Keratinocyte (primary cell): ENCODE data around the gene C1orf216. TPM values are rescaled to one million over a fixed set of nuclear protein-coding genes. Genes with fewer than 3 reads are reported as not detected.

Experiments used
- DNase-seq: peaks from one replicate; pipeline ENCODE4 v3.0.0-alpha.2; 2011; ENCODE audit warnings: low read depth, missing footprints, low spot score
- FAIRE-seq: peaks from 2 replicates; lab custom pipeline; 2011; peaks lifted over from hg19 to GRCh38; lab: Jason Lieb, UNC
- H2AFZ ChIP-seq: 2 replicates; pipeline ENCODE4 v1.6.0; 2012; ENCODE audit warnings: low read length, control low read depth, inconsistent platforms; ENCODE audit not compliant: control insufficient read depth
- H3K27ac ChIP-seq: 2 replicates; pipeline ENCODE4 v1.5.1; 2011; ENCODE audit warnings: low read length; ENCODE audit not compliant: control insufficient read depth, insufficient read depth
- H3K27me3 ChIP-seq: 3 replicates; pipeline ENCODE4 v1.6.0; 2011; ENCODE audit warnings: low read length; ENCODE audit not compliant: control insufficient read depth, insufficient read depth; ENCODE audit errors: extremely low read depth
- H3K36me3 ChIP-seq, 2 experiments: 2 replicates in 1 of 2; 3 replicates in 1 of 2; pipeline ENCODE4 v1.5.1; 2011; ENCODE audit warnings: low read length in 2 of 2, mild to moderate bottlenecking in 1 of 2; ENCODE audit not compliant: control insufficient read depth in 2 of 2, insufficient read depth in 2 of 2; ENCODE audit errors: extremely low read depth in 1 of 2
- H3K4me1 ChIP-seq: 3 replicates; pipeline ENCODE4 v1.5.1; 2011; ENCODE audit warnings: low read length; ENCODE audit not compliant: control insufficient read depth, insufficient read depth; ENCODE audit errors: extremely low read depth
- H3K4me2 ChIP-seq: 3 replicates; pipeline ENCODE4 v1.6.0; 2011; ENCODE audit warnings: low read depth, low read length; ENCODE audit not compliant: control insufficient read depth, insufficient read depth; ENCODE audit errors: extremely low read depth
- H3K4me3 ChIP-seq, 3 experiments: fragments of 200-600 bp in 1 of 3; sonication (generic) in 1 of 3; 2 replicates in 2 of 3; 3 replicates in 1 of 3; pipeline ENCODE4 v1.5.1; 2011 to 2016; ENCODE audit warnings: low read length in 3 of 3, mild to moderate bottlenecking in 3 of 3, control low read depth in 2 of 3, inconsistent platforms in 1 of 3, low read depth in 1 of 3, mixed read lengths in 1 of 3, mixed run types in 1 of 3, moderate library complexity in 1 of 3; ENCODE audit not compliant: control insufficient read depth in 2 of 3, insufficient read depth in 2 of 3; ENCODE audit errors: extremely low read depth in 1 of 3
- H3K79me2 ChIP-seq: 2 replicates; pipeline ENCODE4 v1.6.0; 2012; ENCODE audit warnings: low read length; ENCODE audit not compliant: control insufficient read depth, insufficient read depth
- H3K9ac ChIP-seq: 3 replicates; pipeline ENCODE4 v1.6.0; 2011; ENCODE audit warnings: low read length; ENCODE audit not compliant: control insufficient read depth, insufficient read depth; ENCODE audit errors: extremely low read depth
- H3K9me1 ChIP-seq: 3 replicates; pipeline ENCODE4 v1.6.0; 2011; ENCODE audit warnings: low read length; ENCODE audit not compliant: control insufficient read depth, insufficient read depth; ENCODE audit errors: extremely low read depth
- H3K9me3 ChIP-seq: 2 replicates; pipeline ENCODE4 v1.5.1; 2012; ENCODE audit warnings: low read depth, low read length; ENCODE audit not compliant: control insufficient read depth
- H4K20me1 ChIP-seq: 3 replicates; pipeline ENCODE4 v1.6.0; 2011; ENCODE audit warnings: low read length; ENCODE audit not compliant: control insufficient read depth, insufficient read depth; ENCODE audit errors: extremely low read depth
- EZH2 ChIP-seq: IDR thresholded peaks from one replicate; pipeline ENCODE4 v1.6.1; 2012; ENCODE audit warnings: inconsistent platforms, mild to moderate bottlenecking, low read length, moderate library complexity
- dilution Hi-C: fragments of 300-500 bp; cut with MboI; formaldehyde crosslinking; loops from one replicate; pipeline ENCODE4 v1.7.0; 2020; ENCODE audit warnings: low sequenced_read_pairs; ENCODE audit not compliant: extremely low pct_ligation_motif_present
- polyA plus RNA-seq, 5 experiments: library from polyadenylated mRNA; depleted of rRNA in 3 of 5; stranded (reverse) in 3 of 5; stranded (forward) in 1 of 5; unstranded in 1 of 5; fragments of >200 nt; gene quantifications; 1 replicate in 1 of 5; 2 replicates in 3 of 5; 3 replicates in 1 of 5; pipeline versions ENCODE4 v1.2.1 to v1.2.3, GENCODE V29; 2011 to 2012; ENCODE audit warnings: missing spikeins in 2 of 5, low read depth in 1 of 5, low replicate concordance in 1 of 5
- TF ChIP-seq, protein P1 (sequence below), 3 experiments: IDR thresholded peaks in 1 of 3; conservative IDR thresholded peaks in 1 of 3; optimal IDR thresholded peaks in 1 of 3; 2 replicates in 2 of 3; 3 replicates in 1 of 3; pipeline versions ENCODE3 to v1.5.1; 2011; ENCODE audit warnings: low read length in 3 of 3, mild to moderate bottlenecking in 3 of 3, moderate library complexity in 2 of 3, control low read depth in 1 of 3, inconsistent platforms in 1 of 3; ENCODE audit not compliant: insufficient read depth in 2 of 3; ENCODE audit errors: extremely low read depth in 1 of 3

Gene C1orf216
- polyA plus RNA-seq, 1 donor (not counting 4 experiments of a cell fraction or from before 2014, with no cell fraction given), result 10.0 TPM

DNA sequence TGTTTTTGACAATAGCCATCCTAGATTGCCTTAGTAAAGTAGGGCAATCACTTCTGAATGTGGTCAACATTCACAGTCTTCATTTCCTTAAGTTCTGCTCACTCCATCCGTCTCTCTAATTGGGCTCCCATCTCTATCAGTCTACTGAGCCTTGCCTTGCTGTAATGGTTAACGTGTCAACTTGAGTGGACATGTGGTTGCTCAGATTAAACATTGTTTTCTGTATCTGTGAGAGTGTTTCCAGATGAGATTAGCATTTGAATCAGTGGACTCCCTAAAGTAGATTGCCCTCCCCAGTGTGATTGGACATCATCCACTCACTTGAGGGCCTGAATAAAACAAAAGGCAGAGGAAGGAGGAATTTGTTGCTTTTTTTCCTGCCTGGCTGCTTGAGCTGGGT lies 26.4 kb downstream of the C1orf216 start:
- H3K4me1 ChIP-seq, result no peaks in the 10 kb centered on the region
- H3K36me3 ChIP-seq, result no peaks in the 10 kb centered on the region
- dilution Hi-C loops, result no loop called here
- no peaks in the 10 kb centered on the region for H3K79me2 ChIP-seq
- H3K27ac ChIP-seq, result no peak overlapping the region
- TF ChIP-seq, protein P1, sequence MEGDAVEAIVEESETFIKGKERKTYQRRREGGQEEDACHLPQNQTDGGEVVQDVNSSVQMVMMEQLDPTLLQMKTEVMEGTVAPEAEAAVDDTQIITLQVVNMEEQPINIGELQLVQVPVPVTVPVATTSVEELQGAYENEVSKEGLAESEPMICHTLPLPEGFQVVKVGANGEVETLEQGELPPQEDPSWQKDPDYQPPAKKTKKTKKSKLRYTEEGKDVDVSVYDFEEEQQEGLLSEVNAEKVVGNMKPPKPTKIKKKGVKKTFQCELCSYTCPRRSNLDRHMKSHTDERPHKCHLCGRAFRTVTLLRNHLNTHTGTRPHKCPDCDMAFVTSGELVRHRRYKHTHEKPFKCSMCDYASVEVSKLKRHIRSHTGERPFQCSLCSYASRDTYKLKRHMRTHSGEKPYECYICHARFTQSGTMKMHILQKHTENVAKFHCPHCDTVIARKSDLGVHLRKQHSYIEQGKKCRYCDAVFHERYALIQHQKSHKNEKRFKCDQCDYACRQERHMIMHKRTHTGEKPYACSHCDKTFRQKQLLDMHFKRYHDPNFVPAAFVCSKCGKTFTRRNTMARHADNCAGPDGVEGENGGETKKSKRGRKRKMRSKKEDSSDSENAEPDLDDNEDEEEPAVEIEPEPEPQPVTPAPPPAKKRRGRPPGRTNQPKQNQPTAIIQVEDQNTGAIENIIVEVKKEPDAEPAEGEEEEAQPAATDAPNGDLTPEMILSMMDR (optimal IDR thresholded peaks at IDR 0.05 in 1 of 3, IDR thresholded peaks at IDR 0.05 in 1 of 3, conservative IDR thresholded peaks at IDR 0.05 in 1 of 3; ENCODE audit: extremely low read depth in 1 of 3, insufficient read depth in 2 of 3, low read length in 3 of 3), result no peak
- TF ChIP-seq EZH2, result no peak
- H4K20me1 ChIP-seq, result no peaks in the 10 kb centered on the region
- no peak for FAIRE-seq
- DNase-seq, result no peak
- no peaks in the 10 kb centered on the region for H3K9me1 ChIP-seq
- peaks cover 11% of the 10 kb centered on the region for H3K27me3 ChIP-seq
- no peaks in the 10 kb centered on the region for H3K9me3 ChIP-seq
- H3K9ac ChIP-seq, result no peak overlapping the region
- H3K4me3 ChIP-seq, result no peak overlapping the region
- H3K4me2 ChIP-seq, result no peak overlapping the region
- no peak overlapping the region for H2AFZ ChIP-seq

DNA sequence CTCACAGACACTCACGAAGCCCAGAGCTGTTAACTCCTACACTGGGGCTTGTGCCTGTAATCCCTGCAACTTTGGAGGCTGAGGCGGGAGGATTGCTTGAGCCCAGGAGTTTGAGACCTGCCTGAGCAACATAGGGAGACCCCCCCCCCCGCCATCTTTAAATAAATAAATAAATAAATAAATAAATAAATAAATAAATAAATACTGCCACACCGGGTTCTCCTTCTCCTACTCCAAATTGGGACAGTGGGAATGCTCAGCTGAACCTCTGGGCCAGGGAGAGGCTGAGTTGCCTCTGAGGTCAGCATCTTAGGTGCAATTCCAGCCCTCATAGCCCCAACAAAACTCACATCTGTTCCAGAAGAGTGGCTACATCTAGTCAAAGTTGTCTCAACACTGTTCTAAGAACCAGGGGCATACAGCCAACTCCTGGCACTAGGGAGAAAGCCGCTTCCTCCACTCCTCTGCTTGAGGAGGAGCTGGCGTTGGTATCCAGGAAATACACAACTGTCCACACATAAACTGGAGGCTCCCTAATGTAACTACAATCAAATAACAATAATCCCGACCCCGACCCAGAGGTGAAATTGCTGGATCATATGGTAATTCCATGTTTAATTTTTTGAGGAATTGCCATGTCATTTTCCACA lies 27.0 kb downstream of the C1orf216 start:
- H3K9me3 ChIP-seq, result no peaks in the 10 kb centered on the region
- H3K4me2 ChIP-seq, result no peak overlapping the region
- no peak overlapping the region for H3K4me3 ChIP-seq
- H2AFZ ChIP-seq, result no peak overlapping the region
- no peak overlapping the region for H3K27ac ChIP-seq
- H3K9me1 ChIP-seq, result no peaks in the 10 kb centered on the region
- no peak for DNase-seq
- no peaks in the 10 kb centered on the region for H3K4me1 ChIP-seq
- no peaks in the 10 kb centered on the region for H3K36me3 ChIP-seq
- H3K9ac ChIP-seq, result no peak overlapping the region
- H4K20me1 ChIP-seq, result no peaks in the 10 kb centered on the region
- peaks cover 11% of the 10 kb centered on the region for H3K27me3 ChIP-seq
- no peaks in the 10 kb centered on the region for H3K79me2 ChIP-seq
- TF ChIP-seq, protein P1 (optimal IDR thresholded peaks at IDR 0.05 in 1 of 3, IDR thresholded peaks at IDR 0.05 in 1 of 3, conservative IDR thresholded peaks at IDR 0.05 in 1 of 3; ENCODE audit: extremely low read depth in 1 of 3, insufficient read depth in 2 of 3, low read length in 3 of 3), result no peak
- TF ChIP-seq EZH2, result no peak
- dilution Hi-C loops, result no loop called here
- no peak for FAIRE-seq
